22Rv1 (cell line): ENCODE measurements around the gene GDF7.

ENCODE experiments used
- H3K27ac ChIP-seq: fragments of 450-650 bp; 2 replicates; pipeline ENCODE4 v1.5.1; 2017
- ZFX ChIP-seq: fragments of 450-650 bp; IDR thresholded peaks from 2 replicates; pipeline ENCODE4 v1.6.1; 2017; ENCODE audit warnings: antibody characterized with exemption, borderline replicate concordance
- TF ChIP-seq, protein P1 (sequence below): fragments of 450-650 bp; IDR thresholded peaks from 2 replicates; pipeline ENCODE4 v1.5.1; 2017; ENCODE audit warnings: mild to moderate bottlenecking

Gene GDF7

DNA sequence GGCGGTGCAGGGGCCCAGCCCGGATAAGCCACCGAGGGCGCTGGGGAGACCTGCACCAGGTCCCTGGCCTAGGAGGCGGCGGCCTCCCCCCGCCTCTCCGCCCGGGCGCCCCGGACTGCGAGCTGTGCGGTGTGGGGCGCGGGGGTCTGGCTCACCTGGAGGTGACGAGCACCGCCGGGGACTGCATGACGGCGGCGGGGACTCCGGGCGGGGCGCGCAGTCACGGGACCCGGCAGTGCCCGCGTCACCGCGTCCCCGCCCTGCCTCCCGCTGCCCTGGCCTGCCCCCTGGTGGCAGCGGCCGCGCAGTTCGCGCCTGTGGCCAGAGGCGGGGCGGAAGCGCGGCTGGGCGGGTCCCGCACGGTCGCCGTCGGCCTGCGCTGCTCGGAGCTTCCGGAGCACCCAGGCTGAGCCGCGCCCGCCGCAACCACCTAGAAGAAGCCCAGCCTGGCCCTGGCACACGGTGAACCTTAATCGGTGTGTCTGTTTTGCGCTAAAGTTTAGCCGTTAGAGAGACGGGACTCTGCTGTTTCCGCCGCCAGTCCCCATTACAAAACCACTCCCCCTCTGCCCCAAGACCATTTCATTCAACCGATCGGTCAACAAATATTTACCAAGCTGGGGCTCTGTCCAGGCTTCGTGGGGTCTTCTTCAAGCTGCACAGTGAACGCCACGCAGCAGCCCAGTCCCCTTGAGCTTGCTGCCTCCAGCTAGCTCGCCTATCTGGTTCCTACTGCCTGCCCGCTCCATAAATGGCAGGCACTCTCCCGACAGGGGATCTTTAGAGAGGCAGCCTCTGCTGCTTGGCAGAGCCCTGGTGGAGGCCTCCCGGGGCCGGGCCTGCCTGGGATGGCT is 15.8 kb upstream of the GDF7 start, which contains the start of gene HS1BP3:
TSS of gene HS1BP3 (minus strand) at position 222 of the 854 bp plus-strand sequence. CDS start at position 187, 35 bp downstream.
- peak within 1 kb of the TSS; percentile 71 for H3K27ac ChIP-seq
- no peak for TF ChIP-seq ZFX
- TF ChIP-seq, protein P1, sequence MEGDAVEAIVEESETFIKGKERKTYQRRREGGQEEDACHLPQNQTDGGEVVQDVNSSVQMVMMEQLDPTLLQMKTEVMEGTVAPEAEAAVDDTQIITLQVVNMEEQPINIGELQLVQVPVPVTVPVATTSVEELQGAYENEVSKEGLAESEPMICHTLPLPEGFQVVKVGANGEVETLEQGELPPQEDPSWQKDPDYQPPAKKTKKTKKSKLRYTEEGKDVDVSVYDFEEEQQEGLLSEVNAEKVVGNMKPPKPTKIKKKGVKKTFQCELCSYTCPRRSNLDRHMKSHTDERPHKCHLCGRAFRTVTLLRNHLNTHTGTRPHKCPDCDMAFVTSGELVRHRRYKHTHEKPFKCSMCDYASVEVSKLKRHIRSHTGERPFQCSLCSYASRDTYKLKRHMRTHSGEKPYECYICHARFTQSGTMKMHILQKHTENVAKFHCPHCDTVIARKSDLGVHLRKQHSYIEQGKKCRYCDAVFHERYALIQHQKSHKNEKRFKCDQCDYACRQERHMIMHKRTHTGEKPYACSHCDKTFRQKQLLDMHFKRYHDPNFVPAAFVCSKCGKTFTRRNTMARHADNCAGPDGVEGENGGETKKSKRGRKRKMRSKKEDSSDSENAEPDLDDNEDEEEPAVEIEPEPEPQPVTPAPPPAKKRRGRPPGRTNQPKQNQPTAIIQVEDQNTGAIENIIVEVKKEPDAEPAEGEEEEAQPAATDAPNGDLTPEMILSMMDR = peak; percentile 99

- H3K27ac ChIP-seq = peak overlapping the region; percentile 71
Observed at GRCh38 chr2:20651731-20652099, 15.2 kb upstream of the GDF7 start.

GRCh38 chr2:20652141-20652540 is 14.8 kb upstream of the GDF7 start:
- TF ChIP-seq ZFX = no peak
- TF ChIP-seq, protein P1 = no peak
- H3K27ac ChIP-seq = no peak overlapping the region

More at GRCh38 chr2:20651731-20652099, 15.2 kb upstream of the GDF7 start:
- no peak for TF ChIP-seq ZFX
- TF ChIP-seq, protein P1 = no peak

GRCh38 chr2:20652673-20653575 is 14.0 kb upstream of the GDF7 start:
- H3K27ac ChIP-seq = no peak overlapping the region
- TF ChIP-seq ZFX = no peak
- TF ChIP-seq, protein P1 = no peak

DNA sequence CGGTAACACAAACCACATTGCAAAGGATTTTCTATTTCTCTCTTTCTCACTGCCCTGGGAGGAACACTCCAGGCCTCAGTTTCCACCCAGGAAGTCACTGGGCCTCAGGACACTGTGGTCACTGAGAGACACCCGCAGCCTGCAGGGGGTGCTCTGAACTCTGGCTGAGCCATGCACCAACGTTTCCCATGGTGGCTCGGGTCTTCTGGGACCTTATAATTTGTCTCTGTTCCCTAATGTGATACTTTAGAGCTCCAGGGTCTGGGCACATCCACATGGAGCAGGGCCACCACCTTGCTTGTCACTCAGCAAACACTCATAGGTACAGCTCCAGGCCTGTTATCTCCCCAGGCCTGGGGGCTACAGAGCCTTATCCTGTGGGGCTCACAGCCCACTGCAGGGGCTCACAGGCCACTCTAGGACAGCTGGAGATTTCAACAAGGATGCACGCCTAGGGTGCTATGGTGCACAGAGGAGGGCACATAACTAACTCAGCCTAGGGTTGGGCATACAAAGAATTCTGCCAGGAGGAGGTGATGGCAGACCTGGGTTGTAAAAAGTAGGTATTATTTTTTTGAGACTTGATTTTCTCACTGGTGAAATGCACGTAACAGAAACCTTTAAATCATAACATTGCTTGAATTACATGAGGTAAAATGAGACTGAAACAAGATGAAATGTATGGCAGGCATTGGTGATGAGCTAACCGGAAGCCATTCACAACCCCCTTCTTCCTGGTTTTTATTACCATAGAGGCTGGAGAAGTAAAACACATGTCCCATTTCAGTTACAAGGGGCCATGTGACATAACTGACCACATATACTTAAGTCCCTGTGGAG is 13.0 kb upstream of the GDF7 start:
- no peak for TF ChIP-seq ZFX
- TF ChIP-seq, protein P1 = peak; percentile 18; the same call in 1 of the 2 replicates
- H3K27ac ChIP-seq = no peak overlapping the region

GRCh38 chr2:20654535-20654813 is 12.5 kb upstream of the GDF7 start:
- H3K27ac ChIP-seq = no peak overlapping the region
- no peak for TF ChIP-seq ZFX
- TF ChIP-seq, protein P1 = no peak
